HG02571 (cell line): ENCODE data around the gene ATAD3C.
"Not testable (repeated sequence)": the region's sequence is repeated elsewhere in the genome, so short reads cannot be mapped to it uniquely, and the experiment has no call there.

Source experiments
- ATAC-seq: cut with Tn5 transposase; IDR thresholded peaks from one replicate; pipeline ENCODE4 v1.9.1; 2021; ENCODE audit warnings: mild to moderate bottlenecking, moderate library complexity; ENCODE audit not compliant: unreplicated experiment

The ATAD3C gene

GRCh38 chr1:1440262-1441001 lies 9.1 kb upstream of the ATAD3C start:
- no peak for ATAC-seq

- no peak for ATAC-seq
Observed at GRCh38 chr1:1441002-1441888, 8.2 kb upstream of the ATAD3C start.

- no peak for ATAC-seq
Observed at GRCh38 chr1:1442069-1442770, 7.3 kb upstream of the ATAD3C start.

- ATAC-seq = not testable (repeated sequence)
Observed at GRCh38 chr1:1446631-1447030, 2.9 kb upstream of the ATAD3C start.

- not testable (repeated sequence) for ATAC-seq
Observed at GRCh38 chr1:1450616-1451015, 1.1 kb downstream of the ATAD3C start.

GRCh38 chr1:1451696-1452364 lies 2.3 kb downstream of the ATAD3C start:
- no peak for ATAC-seq

GRCh38 chr1:1452365-1452739 lies 2.9 kb downstream of the ATAD3C start:
- not testable (repeated sequence) for ATAC-seq

- ATAC-seq = no peak
Observed at GRCh38 chr1:1452882-1453281, 3.4 kb downstream of the ATAD3C start.

GRCh38 chr1:1454286-1455056 lies 5.0 kb downstream of the ATAD3C start:
- ATAC-seq = not testable (repeated sequence)

GRCh38 chr1:1455366-1455884 lies 5.9 kb downstream of the ATAD3C start:
- no peak for ATAC-seq

- not testable (repeated sequence) for ATAC-seq
Observed at GRCh38 chr1:1455934-1456333, 6.4 kb downstream of the ATAD3C start.

GRCh38 chr1:1456683-1457255 lies 7.3 kb downstream of the ATAD3C start:
- not testable (repeated sequence) for ATAC-seq

- ATAC-seq = not testable (repeated sequence)
Observed at GRCh38 chr1:1459156-1459555, 9.7 kb downstream of the ATAD3C start.

GRCh38 chr1:1459711-1460110 lies 10.2 kb downstream of the ATAD3C start:
- ATAC-seq = not testable (repeated sequence)

GRCh38 chr1:1460540-1461130 lies 11.1 kb downstream of the ATAD3C start:
- no peak for ATAC-seq

GRCh38 chr1:1461721-1462317 lies 12.3 kb downstream of the ATAD3C start:
- ATAC-seq = no peak

- no peak for ATAC-seq
Observed at GRCh38 chr1:1462318-1462966, 13.0 kb downstream of the ATAD3C start.

GRCh38 chr1:1463312-1463711 lies 13.8 kb downstream of the ATAD3C start:
- ATAC-seq = no peak
